ENCODE measurements around the gene SYNE1.
"Not testable (repeated sequence)": the region's sequence is repeated elsewhere in the genome, so short reads cannot be mapped to it uniquely, and the experiment has no call there.

SYNE1 gene

DNA sequence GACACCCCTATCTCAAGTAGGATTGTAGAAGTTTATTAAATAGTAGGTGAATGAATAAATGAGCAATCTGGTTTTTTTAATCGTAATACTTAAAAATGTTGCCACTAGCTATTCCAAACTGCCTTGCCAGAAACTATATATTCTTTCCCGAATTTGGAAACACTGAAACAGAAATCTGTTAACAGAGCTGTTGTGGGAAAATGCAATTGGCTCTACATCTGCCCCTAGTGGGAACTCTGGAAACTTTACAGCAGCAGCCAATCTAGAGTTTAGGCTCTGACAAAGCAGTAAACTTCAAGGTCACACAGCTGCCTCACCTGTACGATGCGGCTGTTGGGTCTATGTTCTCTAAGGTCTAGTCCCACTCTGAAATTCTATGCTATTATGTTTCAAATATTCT, 41.7 kb downstream of the SYNE1 start:
- Mint-ChIP-seq H3K9me3 (no peaks in the 10 kb centered on the region), H3K4me3 (no peak overlapping the region), H3K27ac (no peak overlapping the region), H3K27me3 (no peaks in the 10 kb centered on the region), H3K4me1 (no peaks in the 10 kb centered on the region)
- no peak for ATAC-seq
- DNase-seq = no peak

DNA sequence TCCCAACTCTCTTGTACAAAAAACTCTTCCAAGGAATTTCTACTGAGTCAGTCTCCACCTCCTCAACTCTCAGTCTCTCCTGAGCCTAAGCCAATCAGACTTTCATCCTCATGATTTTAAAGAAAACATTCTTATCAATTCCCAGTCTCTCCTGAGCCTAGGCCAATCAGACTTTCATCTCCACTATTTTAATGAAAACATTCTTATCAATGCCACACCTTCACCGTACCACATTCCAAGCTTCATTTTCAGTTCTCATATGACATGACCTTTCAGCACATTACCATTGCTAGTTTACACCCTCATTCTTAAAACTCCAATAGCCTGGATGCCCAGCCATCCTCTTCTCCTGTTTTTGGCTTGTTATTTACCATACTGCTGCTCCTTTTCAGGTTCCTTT, 42.5 kb downstream of the SYNE1 start:
- ATAC-seq (no peak), DNase-seq (no peak)
- Mint-ChIP-seq H3K27ac (no peak overlapping the region), H3K4me3 (no peak overlapping the region), H3K4me1 (no peaks in the 10 kb centered on the region), H3K27me3 (no peaks in the 10 kb centered on the region), H3K9me3 (no peaks in the 10 kb centered on the region)

GRCh38 chr6:152588456-152588855, 48.7 kb downstream of the SYNE1 start:
- Mint-ChIP-seq H3K4me3 (no peak overlapping the region), H3K27ac (no peak overlapping the region), H3K27me3 (no peaks in the 10 kb centered on the region), H3K4me1 (no peaks in the 10 kb centered on the region), H3K9me3 (no peaks in the 10 kb centered on the region)
- no peak for ATAC-seq
- DNase-seq = no peak

DNA sequence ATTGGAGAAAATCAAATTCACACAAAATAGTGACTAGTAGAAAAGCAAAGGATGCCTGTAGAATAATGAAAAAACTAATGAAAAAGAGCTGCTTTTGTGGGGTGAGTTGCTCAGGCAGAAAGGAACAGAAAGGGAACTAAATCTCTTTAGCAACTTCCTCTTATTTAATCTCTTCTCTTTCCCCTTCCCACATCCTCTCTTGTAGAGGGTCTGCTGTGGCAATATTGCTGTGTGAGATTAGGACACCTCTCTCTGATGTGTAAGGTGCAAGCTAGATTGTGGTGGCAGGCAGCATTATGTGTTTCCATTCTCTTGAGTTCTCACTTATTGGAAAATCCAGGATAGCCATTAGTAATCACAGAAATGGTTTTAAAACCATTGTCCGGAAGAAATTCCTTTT, 49.7 kb downstream of the SYNE1 start:
- no peak overlapping the region for H3K4me3 Mint-ChIP-seq
- H3K27me3 Mint-ChIP-seq = no peaks in the 10 kb centered on the region
- H3K9me3 Mint-ChIP-seq = no peaks in the 10 kb centered on the region
- H3K27ac Mint-ChIP-seq = no peak overlapping the region
- ATAC-seq (no peak), DNase-seq (no peak)
- no peaks in the 10 kb centered on the region for H3K4me1 Mint-ChIP-seq

GRCh38 chr6:152585236-152585635, 51.9 kb downstream of the SYNE1 start:
- Mint-ChIP-seq H3K4me1 (no peaks in the 10 kb centered on the region), H3K27ac (no peak overlapping the region), H3K9me3 (no peaks in the 10 kb centered on the region), H3K4me3 (no peak overlapping the region), H3K27me3 (no peaks in the 10 kb centered on the region)
- ATAC-seq (no peak), DNase-seq (no peak)

GRCh38 chr6:152583888-152584287, 53.3 kb downstream of the SYNE1 start:
- Mint-ChIP-seq H3K27ac (no peak overlapping the region), H3K4me3 (no peak overlapping the region), H3K9me3 (no peaks in the 10 kb centered on the region), H3K4me1 (no peaks in the 10 kb centered on the region), H3K27me3 (no peaks in the 10 kb centered on the region)
- ATAC-seq (no peak), DNase-seq (no peak)

GRCh38 chr6:152576525-152576924, 60.6 kb downstream of the SYNE1 start:
- no peak overlapping the region for H3K27ac Mint-ChIP-seq
- no peaks in the 10 kb centered on the region for H3K9me3 Mint-ChIP-seq
- H3K27me3 Mint-ChIP-seq = no peaks in the 10 kb centered on the region
- no peak overlapping the region for H3K4me3 Mint-ChIP-seq
- H3K4me1 Mint-ChIP-seq = no peaks in the 10 kb centered on the region
- DNase-seq = no peak
- no peak for ATAC-seq

DNA sequence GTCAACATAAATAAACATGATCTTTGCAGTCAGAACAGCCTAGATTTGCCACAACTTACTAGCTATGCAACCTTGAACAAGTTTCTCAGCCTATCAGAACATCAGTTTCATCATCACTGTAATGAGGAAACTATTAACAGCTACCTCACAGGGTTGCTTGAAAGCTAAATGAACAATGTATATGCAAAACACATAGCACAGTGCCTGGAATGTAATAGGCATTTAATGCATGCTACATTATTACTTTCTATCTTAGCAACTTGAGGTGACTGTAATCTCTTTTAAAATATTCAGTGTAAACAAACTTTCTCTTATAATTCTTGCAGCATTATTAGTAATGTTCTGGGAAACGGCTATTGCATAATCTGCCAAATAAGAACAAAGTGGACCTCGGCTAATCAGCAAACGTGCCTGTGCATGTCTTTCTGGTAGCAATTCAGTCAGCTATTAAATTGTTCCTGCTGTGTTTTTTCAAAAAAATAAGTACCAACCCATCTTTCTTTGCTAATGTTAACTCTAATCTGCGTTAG, 61.5 kb downstream of the SYNE1 start:
- DNase-seq = no peak
- no peak overlapping the region for H3K4me3 Mint-ChIP-seq
- H3K9me3 Mint-ChIP-seq = no peaks in the 10 kb centered on the region
- H3K27ac Mint-ChIP-seq = no peak overlapping the region
- H3K4me1 Mint-ChIP-seq = no peaks in the 10 kb centered on the region
- H3K27me3 Mint-ChIP-seq = no peaks in the 10 kb centered on the region
- no peak for ATAC-seq

DNA sequence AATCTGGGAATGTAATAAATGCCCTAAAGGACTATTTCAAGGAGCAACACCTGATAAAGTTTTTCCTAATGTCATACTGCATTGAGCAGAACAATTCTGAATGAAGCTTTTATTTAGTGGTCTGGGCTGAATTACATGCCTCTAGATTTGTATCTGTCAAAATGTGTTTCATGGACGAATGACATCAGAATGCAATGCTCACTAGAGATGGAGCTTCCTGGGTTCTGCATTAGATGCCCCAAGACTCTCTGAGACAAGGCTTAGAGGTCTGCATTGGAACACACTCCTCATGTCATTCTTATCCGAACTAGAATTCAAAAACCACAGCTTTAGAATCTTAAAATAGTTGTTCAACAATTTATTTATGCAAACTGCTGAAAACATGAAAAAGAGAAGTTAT, 62.0 kb downstream of the SYNE1 start:
- Mint-ChIP-seq H3K27me3 (no peaks in the 10 kb centered on the region), H3K27ac (no peak overlapping the region), H3K4me1 (no peaks in the 10 kb centered on the region), H3K9me3 (no peaks in the 10 kb centered on the region), H3K4me3 (no peak overlapping the region)
- ATAC-seq (no peak), DNase-seq (no peak)

DNA sequence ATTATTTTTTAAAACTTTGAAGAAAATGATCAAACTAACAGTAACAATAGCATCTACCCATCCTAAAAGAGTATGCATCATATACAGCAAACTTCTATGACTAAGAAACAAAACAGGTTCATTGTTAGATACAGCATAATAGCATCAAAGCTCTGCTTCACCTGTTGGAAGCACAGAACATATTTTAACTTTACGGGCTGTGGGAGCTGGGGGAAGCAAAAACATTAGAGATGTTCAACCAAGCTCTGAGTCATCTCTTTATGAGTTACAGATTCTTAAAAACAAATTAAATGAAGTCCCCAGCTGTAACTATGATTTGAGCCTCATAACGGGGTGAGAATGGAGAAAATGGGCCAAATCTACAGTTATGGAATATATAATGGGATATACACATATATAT, 63.4 kb downstream of the SYNE1 start:
- Mint-ChIP-seq H3K27ac (no peak overlapping the region), H3K4me3 (no peak overlapping the region), H3K4me1 (no peaks in the 10 kb centered on the region), H3K27me3 (no peaks in the 10 kb centered on the region), H3K9me3 (no peaks in the 10 kb centered on the region)
- DNase-seq (no peak), ATAC-seq (no peak)

- no peak for DNase-seq
- Mint-ChIP-seq H3K9me3 (no peaks in the 10 kb centered on the region), H3K4me3 (no peak overlapping the region), H3K4me1 (no peaks in the 10 kb centered on the region), H3K27me3 (no peaks in the 10 kb centered on the region), H3K27ac (no peak overlapping the region)
- ATAC-seq = no peak
These were observed 64.6 kb downstream of the SYNE1 start for GRCh38 chr6:152572338-152573088.

DNA sequence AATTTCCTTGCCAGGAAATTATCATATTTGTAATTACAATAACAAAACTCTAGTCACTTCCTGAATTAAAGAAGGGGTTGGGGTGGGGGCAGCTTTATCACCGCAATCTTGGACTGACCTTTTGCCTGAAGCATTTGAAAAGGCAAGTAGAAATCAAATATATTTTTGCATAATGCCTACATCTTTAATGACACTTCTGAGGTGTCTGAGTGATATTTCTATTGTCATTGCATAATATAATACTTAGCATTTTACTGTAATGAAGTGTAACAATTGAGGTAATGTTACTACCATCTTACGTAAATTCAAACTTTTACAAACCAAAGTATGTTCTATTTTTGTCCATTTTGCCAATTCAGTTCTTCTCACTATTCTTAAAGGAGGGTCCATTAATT, 65.2 kb downstream of the SYNE1 start:
- DNase-seq (no peak), ATAC-seq (no peak)
- Mint-ChIP-seq H3K4me1 (no peaks in the 10 kb centered on the region), H3K4me3 (no peak overlapping the region), H3K9me3 (no peaks in the 10 kb centered on the region), H3K27me3 (no peaks in the 10 kb centered on the region), H3K27ac (no peak overlapping the region)

GRCh38 chr6:152571089-152571488, 66.1 kb downstream of the SYNE1 start:
- Mint-ChIP-seq H3K4me1 (no peaks in the 10 kb centered on the region), H3K9me3 (no peaks in the 10 kb centered on the region), H3K4me3 (no peak overlapping the region), H3K27ac (no peak overlapping the region), H3K27me3 (no peaks in the 10 kb centered on the region)
- ATAC-seq = no peak
- no peak for DNase-seq

DNA sequence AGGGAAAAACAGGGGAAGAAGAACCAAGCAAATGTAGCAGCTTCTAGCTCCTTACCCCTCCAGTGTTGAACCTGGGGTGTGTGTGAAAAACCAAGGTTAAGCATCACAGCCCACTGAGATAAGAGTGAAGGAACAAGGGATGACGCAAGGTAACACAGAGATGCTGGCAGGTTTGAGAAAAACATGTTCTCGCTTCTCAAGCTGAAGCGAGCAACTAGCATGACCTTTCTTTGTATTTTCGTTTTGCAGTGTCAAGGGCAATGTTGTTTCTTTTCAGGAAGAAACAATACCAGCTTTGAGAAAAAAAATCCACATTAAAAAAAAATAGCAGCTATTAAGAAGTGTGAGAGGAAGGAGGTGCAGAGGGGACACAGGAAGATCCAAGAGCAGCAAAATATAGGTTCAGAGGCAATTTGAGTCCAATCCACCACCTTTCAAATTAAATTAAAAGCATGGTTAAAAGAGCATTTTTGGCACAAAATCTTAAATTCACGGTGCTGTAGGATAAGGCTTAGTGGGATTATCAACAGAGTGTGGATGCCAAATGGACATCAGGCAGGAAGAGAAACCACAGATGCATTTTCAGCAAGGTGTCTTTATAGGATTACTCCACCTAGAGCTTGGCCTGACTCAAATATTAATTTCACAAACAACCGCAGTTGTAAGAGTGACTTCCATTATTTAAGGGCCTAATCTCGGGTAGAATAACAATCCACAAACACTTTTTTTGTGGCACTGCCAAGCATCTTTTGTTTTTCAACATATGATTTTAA, 70.9 kb downstream of the SYNE1 start:
- Mint-ChIP-seq H3K27me3 (peaks cover 5% of the 10 kb centered on the region), H3K4me3 (no peak overlapping the region), H3K27ac (no peak overlapping the region), H3K9me3 (no peaks in the 10 kb centered on the region), H3K4me1 (no peaks in the 10 kb centered on the region)
- no peak for DNase-seq
- ATAC-seq = no peak

DNA sequence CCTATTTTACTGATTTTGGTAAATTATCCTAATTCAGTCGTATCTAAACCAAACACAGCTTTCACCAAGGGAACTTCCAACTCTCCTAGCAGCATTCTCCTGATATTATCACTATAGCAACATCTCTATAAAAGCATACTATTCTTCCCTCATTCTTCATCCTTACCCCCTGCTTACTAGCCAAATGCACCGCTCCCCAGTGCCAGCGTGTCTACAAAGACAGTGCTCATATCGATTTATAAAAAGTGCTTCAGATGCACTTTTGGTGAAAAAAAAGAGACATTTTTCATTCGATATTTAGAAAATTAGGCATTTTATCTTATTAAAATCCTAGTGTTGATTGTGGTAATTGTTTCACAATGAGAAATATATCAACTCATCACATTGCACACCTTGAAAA, 74.0 kb downstream of the SYNE1 start:
- Mint-ChIP-seq H3K27ac (no peak overlapping the region), H3K9me3 (no peaks in the 10 kb centered on the region), H3K27me3 (peaks cover 5% of the 10 kb centered on the region), H3K4me3 (no peak overlapping the region), H3K4me1 (no peaks in the 10 kb centered on the region)
- ATAC-seq (no peak), DNase-seq (no peak)

DNA sequence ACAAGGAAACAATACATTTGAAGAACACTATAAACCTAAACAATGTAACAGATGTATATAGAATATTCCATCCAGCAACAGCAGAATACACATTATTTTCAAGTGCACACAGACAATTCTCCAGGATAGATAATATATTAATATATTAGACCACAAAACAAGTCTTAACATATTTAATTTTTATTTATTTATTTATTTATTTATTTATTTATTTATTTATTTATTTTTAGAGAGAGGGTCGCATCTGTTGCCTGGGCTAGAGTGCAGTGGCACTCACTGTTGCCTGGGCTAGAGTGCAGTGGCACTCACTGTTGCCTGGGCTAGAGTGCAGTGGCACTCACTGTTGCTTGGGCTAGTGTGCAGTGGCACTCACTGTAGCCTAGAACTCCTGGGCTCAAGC, 78.4 kb downstream of the SYNE1 start:
- not testable (repeated sequence) for H3K27ac Mint-ChIP-seq, ATAC-seq, H3K4me3 Mint-ChIP-seq, H3K4me1 Mint-ChIP-seq, H3K27me3 Mint-ChIP-seq, DNase-seq
- H3K9me3 Mint-ChIP-seq = peaks cover 12 to 21% of the 10 kb centered on the region in 2 donors
